ENCODE measurements around the gene IL18.
"Not testable (repeated sequence)": the region's sequence is repeated elsewhere in the genome, so short reads cannot be mapped to it uniquely, and the experiment has no call there.

Gene IL18

GRCh38 chr11:112115386-112115785 lies 48.5 kb downstream of the IL18 start:
- DNase-seq: no peak

GRCh38 chr11:112114460-112114859 lies 49.4 kb downstream of the IL18 start:
- no peak for DNase-seq

GRCh38 chr11:112113539-112114457 lies 50.1 kb downstream of the IL18 start:
- no peak for DNase-seq

GRCh38 chr11:112106070-112106469 lies 57.8 kb downstream of the IL18 start:
- no peak for DNase-seq

GRCh38 chr11:112103446-112103845 lies 60.4 kb downstream of the IL18 start:
- DNase-seq: no peak

- no peak for DNase-seq
Measured at GRCh38 chr11:112100462-112100861, 63.4 kb downstream of the IL18 start.

DNA sequence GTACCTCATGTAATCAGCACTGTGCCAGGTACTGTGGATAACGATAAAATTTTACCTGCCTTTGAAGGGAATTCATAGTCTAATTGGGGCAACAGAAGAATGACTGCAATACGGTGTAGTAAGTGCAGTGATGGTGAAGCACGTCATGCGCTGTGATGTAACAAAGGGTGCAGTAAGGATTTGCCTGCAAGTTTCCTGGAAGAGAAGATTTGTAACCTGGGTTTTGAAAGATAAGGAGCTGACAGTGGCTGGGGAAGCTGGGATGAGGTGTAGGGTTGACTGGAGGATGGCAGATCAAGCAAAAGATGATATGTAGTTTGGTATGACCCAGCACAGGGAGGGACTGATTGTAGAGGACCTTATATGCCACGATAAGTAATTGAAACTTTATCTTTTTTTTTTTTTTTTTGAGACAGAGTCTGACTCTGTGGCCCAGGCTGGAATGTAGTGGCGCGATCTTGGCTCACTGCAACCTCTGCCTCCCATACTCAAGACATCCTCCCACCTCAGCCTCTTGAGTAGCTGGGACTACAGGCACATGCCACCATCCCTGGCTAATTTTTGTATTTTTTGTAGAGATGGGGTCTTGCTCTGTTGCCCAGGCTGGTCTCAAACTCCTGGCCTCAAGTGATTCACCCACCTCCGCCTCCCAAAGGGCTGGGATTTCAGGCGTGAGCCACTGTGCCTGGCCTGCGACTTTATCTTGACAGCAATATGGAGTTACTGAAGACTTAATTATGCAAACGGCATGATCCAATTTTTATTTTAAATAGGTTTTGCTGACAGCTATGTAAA lies 66.0 kb downstream of the IL18 start:
- no peak for DNase-seq

GRCh38 chr11:112096194-112096593 lies 67.7 kb downstream of the IL18 start:
- no peak for DNase-seq

- DNase-seq: not testable (repeated sequence)
Measured at GRCh38 chr11:112095302-112095701, 68.6 kb downstream of the IL18 start.
